ENCODE results near the gene VAV3.

VAV3 gene

GRCh38 chr1:107871687-107872395 is 93.1 kb downstream of the VAV3 start:
- TF ChIP-seq CTCF (IDR thresholded peaks at IDR 0.05), result no peak
- no peak for TF ChIP-seq ZFX (IDR thresholded peaks at IDR 0.05; ENCODE audit: borderline replicate concordance)
- H3K27ac ChIP-seq, result peak overlapping the region; percentile 26; the same call in 1 of the 2 replicates

- TF ChIP-seq ZFX (IDR thresholded peaks at IDR 0.05; ENCODE audit: borderline replicate concordance), result no peak
- TF ChIP-seq CTCF (IDR thresholded peaks at IDR 0.05), result no peak
- H3K27ac ChIP-seq, result peak overlapping the region; percentile 26
Observed at GRCh38 chr1:107871259-107871658, 93.7 kb downstream of the VAV3 start.

GRCh38 chr1:107870696-107871095 is 94.3 kb downstream of the VAV3 start:
- peak overlapping the region; percentile 26 for H3K27ac ChIP-seq
- TF ChIP-seq ZFX (IDR thresholded peaks at IDR 0.05; ENCODE audit: borderline replicate concordance) (no peak), CTCF (IDR thresholded peaks at IDR 0.05) (no peak)

- TF ChIP-seq ZFX (IDR thresholded peaks at IDR 0.05; ENCODE audit: borderline replicate concordance) (no peak), CTCF (IDR thresholded peaks at IDR 0.05) (no peak)
- no peak overlapping the region for H3K27ac ChIP-seq
Observed at GRCh38 chr1:107867897-107868296, 97.1 kb downstream of the VAV3 start.

GRCh38 chr1:107867422-107867821 is 97.6 kb downstream of the VAV3 start:
- no peak for TF ChIP-seq CTCF (IDR thresholded peaks at IDR 0.05)
- no peak overlapping the region for H3K27ac ChIP-seq

- no peak overlapping the region for H3K27ac ChIP-seq
- no peak for TF ChIP-seq CTCF (IDR thresholded peaks at IDR 0.05)
- TF ChIP-seq ZFX (IDR thresholded peaks at IDR 0.05; ENCODE audit: borderline replicate concordance), result no peak
Observed at GRCh38 chr1:107866870-107867269, 98.1 kb downstream of the VAV3 start.

GRCh38 chr1:107865627-107866026 is 99.4 kb downstream of the VAV3 start:
- TF ChIP-seq CTCF (IDR thresholded peaks at IDR 0.05) (no peak), ZFX (IDR thresholded peaks at IDR 0.05; ENCODE audit: borderline replicate concordance) (no peak)
- H3K27ac ChIP-seq, result no peak overlapping the region

Measured in 22Rv1 (cell line).